Measurements from ENCODE around the gene RCHY1.

GRCh38 chr4:75429208-75429607, 85.0 kb downstream of the RCHY1 start:
- TF ChIP-seq POLR2A (IDR thresholded peaks at IDR 0.05; ENCODE audit: low read length) (no peak), GATA1 (IDR thresholded peaks at IDR 0.05; ENCODE audit: low read depth, low read length) (no peak)
